ENCODE measurements around the gene SENP3.
A peak's percentile ranks its signal among the peaks of the same experiment; 100 is the strongest.

The SENP3 gene

GRCh38 chr17:7577327-7578199, 15.8 kb downstream of the SENP3 start:
- no peak for DNase-seq (ENCODE audit: low spot score)

GRCh38 chr17:7579001-7579833, 17.5 kb downstream of the SENP3 start, which contains the start of gene CD68:
Gene CD68, plus strand, starts transcription at chr17:7579638. Its CDS starts 40 bp downstream, at chr17:7579678.
- DNase-seq (ENCODE audit: low spot score): no peak

DNA sequence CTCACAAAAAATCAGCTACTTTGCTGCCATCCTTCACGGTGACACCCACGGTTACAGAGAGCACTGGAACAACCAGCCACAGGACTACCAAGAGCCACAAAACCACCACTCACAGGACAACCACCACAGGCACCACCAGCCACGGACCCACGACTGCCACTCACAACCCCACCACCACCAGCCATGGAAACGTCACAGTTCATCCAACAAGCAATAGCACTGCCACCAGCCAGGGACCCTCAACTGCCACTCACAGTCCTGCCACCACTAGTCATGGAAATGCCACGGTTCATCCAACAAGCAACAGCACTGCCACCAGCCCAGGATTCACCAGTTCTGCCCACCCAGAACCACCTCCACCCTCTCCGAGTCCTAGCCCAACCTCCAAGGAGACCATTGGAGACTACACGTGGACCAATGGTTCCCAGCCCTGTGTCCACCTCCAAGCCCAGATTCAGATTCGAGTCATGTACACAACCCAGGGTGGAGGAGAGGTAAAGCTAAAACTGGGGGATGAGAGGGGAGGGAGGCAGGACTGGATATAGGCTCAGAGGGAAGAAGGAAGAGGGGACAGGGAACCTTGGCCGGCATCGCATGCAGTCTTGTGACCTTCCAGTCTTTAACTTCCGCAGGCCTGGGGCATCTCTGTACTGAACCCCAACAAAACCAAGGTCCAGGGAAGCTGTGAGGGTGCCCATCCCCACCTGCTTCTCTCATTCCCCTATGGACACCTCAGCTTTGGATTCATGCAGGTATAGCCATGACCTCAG, 18.3 kb downstream of the SENP3 start:
- DNase-seq (ENCODE audit: low spot score): no peak

DNA sequence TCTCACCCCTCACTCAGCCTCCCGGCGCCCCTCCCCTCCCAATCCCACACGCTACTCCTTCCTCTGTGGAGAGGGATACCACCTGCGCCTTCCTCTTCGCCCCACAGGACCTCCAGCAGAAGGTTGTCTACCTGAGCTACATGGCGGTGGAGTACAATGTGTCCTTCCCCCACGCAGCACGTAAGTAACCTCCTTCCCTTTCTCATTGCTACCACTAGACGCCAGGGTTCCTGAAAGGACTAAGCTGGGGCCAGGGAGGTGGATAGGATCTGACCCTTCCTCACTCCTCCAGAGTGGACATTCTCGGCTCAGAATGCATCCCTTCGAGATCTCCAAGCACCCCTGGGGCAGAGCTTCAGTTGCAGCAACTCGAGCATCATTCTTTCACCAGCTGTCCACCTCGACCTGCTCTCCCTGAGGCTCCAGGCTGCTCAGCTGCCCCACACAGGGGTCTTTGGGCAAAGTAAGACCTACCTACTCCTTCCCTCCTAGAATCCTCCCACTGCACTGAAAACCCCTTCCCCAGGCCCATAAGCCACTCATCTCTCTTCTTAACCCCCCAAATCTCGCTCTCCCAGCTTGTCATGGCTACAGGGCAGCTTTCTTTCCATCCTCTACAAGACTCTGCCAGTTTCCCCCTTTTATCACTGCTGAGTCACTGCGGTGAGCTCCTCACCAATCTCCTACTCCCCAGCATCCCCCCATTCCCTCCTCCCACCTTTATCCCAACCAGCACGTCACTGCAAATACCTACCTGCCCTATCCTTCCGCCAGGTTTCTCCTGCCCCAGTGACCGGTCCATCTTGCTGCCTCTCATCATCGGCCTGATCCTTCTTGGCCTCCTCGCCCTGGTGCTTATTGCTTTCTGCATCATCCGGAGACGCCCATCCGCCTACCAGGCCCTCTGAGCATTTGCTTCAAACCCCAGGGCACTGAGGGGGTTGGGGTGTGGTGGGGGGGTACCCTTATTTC, 19.2 kb downstream of the SENP3 start:
- DNase-seq (ENCODE audit: low spot score): no peak

DNA sequence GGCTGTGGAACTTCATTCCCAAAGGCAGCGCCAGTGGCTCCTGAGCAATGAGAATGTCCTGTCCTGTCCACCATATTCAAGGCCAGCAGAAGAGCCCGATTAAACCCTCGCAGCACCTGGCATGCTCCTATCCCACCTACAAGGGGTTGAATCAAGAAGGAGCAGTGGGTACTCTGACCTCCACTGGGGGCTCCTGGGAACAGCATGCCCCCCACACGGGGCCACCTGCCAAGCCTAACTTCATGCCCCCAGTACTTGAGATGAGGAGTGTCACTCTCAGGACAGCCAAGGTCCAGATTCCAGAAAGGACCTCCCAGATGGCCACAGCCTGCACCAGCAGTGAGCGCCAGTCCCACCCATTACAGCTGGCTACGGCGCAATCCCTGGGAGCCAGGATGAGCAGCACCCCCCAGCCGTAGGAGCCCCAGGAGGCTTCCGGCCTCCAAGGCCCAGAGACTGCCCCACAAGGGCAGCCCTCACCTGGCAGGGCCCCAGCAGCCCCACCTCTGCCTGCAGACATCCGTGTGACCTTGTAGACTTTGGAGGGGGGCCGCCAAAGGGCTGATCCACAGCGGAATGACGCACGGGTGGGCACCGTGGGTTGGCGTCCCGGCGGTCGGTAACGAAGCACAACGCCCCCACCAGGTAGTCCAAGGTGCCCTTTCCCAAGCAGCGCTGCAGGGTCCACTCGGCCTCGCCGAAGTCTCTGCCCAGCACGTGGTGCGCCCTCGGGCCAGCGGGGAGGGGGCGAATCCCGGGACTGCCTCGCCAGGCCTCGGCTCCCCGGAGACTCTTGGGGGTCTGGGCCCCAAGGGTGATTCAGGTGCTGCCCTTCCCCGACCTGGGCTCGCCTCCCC, 20.9 kb downstream of the SENP3 start:
- no peak for DNase-seq (ENCODE audit: low spot score)

DNA sequence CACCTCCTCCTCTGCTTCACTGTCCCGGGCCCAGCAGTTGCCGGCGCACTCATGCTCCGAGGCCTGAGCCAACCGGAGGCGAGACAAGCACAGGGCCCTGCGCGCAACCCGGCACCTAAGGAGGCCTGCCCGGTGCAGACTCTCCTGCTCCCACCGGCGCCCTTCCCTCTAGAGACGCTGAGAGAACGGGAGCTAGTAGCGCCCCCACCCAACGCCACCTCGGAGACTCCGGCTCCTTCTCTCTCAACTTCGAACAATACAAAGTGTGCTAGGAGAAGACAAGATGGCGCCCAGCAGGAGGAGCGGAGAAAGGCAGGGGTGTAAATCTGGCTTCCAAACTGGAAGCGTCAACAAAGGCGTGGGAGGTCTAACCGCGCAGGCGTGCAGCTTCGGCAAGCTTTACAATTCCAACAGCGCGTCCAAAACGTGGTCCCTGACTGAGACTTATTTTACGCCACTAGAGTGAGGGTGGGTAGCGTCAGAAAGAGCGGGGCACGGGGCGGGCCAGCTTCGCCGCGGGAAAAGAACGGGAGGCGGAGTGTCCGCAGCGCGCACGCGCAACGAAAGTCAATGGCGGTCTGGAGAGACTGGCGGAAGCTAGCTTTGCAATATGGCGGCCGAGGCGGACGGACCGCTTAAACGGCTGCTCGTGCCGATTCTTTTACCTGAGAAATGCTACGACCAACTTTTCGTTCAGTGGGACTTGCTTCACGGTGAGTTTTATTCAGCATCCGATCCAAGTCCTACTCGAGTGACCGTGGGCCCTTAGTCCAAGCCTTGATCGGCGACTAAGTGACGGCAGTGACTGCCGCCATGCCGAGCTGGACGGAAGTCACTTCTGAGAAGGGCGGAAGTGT, 21.8 kb downstream of the SENP3 start, which contains the start of gene MPDU1:
Gene MPDU1 (plus strand): TSS at position 600 of the 857 bp plus-strand sequence. CDS start 11 bp downstream, at position 611.
- peak; percentile 86 for DNase-seq (ENCODE audit: low spot score)

GRCh38 chr17:7586673-7587419, 25.1 kb downstream of the SENP3 start:
- no peak for DNase-seq (ENCODE audit: low spot score)

DNA sequence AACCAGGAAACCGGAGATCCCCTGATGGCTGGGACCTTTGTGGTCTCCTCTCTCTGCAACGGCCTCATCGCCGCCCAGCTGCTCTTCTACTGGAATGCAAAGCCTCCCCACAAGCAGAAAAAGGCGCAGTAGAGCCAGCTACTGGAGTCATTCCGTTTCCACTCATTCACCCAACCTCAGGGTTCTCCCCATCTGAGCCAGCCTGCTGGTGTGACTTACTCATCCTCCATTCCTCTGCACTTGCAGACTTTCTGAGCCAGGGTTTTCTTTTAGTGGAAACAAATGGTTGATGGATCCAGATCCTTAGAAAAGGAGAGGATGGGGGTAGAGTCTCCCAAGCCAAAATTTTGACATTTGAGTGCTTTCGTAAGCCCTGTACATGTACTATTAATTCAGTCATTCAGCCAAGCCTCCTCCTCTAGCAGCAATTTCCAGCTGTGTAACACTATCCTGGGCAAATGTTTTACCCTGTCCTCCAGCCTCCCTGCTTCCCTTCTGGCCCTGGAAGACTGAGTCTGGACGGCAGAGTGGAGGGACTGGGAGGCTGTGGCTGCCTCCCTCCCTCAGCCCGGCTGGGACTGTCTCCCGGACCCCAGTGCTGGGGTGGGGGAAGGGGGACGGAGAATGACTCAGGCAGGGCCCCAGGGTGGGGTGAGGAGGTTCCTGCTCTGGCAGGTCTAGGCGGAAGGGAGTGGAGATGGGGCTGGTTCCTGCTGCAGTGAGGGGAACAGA, 25.9 kb downstream of the SENP3 start:
- DNase-seq (ENCODE audit: low spot score): no peak

DNA sequence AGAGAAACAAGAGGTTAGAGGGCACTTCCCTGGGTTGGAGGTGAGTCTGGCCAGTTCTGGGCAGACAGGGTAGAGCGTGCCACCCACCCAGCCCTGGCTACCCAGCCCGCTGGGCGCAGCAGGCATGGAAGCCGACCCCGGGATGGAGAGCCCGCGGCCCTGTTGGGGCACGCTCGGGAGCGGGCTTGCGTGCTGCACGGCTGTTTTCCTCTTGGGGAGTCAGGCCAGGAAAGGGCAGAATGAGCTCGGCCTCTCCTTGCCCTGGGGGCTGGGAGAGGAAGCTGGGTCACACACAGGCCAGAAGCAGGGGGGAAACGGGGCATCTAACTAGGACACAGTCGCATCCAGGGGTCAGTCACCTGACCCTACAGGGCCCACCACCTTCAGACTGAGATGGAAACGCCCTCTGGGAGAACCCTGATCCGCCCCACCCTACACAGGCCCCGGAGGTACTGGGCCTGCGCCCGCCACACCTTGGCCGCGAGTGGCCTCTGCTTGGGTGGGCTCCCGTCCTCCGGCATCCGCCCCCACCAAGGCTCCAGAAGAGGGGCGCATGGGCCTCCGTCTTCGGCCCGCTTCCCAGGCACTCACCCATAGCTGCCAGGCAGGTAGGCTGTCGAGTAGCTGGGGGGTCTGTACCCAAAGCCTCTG, 27.0 kb downstream of the SENP3 start:
- DNase-seq (ENCODE audit: low spot score): peak; percentile 33

DNA sequence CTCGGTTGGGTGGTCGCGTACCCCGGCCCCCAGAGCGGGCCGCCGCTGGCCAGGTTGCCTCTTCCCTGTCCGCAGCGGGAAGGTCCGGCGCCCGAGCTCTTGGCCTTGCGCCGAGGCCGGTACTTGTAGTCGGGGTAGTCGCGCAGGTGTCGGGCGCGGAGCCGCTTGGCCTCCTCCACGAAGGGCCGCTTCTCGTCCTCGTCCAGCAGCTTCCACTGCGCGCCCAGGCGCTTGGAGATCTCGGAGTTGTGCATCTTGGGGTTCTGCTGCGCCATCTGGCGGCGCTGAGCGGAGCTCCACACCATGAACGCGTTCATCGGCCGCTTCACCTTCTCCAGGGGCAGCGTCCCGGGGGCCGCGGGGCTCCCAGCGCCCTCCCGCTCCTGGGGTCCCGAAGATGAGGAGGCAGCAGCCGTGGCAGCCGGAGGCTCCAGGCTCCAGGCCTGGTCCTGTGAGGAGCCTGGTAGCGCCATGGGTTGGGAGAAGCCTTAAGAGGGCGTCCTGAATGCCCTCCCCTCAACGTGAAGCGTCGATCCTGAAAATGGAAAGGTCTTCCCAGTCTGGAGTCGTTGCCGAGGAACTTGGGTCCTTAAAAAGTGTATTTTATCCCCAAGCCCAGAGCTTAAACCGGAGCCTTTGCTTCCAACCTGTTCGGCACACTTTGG, 27.6 kb downstream of the SENP3 start:
- DNase-seq (ENCODE audit: low spot score): peak; percentile 88

GRCh38 chr17:7589891-7590691, 28.4 kb downstream of the SENP3 start, which contains the start of gene SOX15:
Gene SOX15, minus strand, starts transcription at chr17:7590094. Its CDS starts 418 bp downstream, at chr17:7589676.
- peak; percentile 65 for DNase-seq (ENCODE audit: low spot score)

DNA sequence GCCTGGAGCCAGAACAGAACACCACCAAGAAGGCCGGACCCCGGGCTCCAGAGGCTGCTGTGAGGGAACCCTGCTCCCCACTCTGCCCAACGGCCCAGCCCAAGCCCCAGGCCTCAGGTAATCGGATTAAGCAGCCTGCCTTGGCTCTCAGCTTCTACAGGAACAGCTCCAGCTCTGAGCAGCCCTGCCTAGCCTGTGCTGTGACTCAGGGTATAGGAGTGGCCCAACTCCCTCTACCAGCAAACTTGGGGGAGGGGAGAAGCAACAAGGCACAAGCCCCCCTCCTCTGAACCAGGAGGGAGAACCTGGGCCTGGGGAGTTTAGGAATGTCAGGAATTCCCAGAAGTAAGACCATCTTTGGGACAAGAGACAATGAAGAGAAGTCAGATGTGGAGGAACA, 29.0 kb downstream of the SENP3 start:
- DNase-seq (ENCODE audit: low spot score): peak; percentile 78

- no peak for DNase-seq (ENCODE audit: low spot score)
Measured at GRCh38 chr17:7591596-7591995, 29.9 kb downstream of the SENP3 start.

GRCh38 chr17:7592422-7593021, 30.8 kb downstream of the SENP3 start:
- no peak for DNase-seq (ENCODE audit: low spot score)

DNA sequence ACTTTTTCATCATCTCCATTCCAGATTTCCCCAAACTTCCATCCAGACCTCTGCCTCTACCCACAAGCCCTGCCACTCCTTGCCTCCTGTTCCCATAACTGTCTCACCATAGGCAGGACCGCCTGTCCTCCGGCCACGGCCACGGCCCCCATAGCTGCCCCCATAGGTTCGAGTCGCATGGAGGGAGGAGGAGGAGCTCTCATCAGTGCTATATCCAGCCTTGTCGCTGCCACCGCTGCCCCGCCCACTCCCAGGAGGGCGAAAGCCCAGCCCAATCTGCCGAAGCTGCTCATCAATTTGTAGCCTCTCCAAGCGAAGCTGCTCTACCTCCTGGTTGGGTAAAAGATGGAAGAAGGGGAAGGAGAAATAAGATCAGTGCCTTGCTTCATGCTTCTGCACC, 31.6 kb downstream of the SENP3 start:
- no peak for DNase-seq (ENCODE audit: low spot score)
